GM18870 (cell line): ENCODE measurements around the gene NUDT4.
"Not testable (repeated sequence)": the region's sequence is repeated elsewhere in the genome, so short reads cannot be mapped to it uniquely, and the experiment has no call there.

ENCODE experiments used
- ATAC-seq: cut with Tn5 transposase; IDR thresholded peaks from one replicate; pipeline ENCODE4 v1.9.1; 2021; ENCODE audit warnings: moderate library complexity; ENCODE audit not compliant: unreplicated experiment

Gene NUDT4

GRCh38 chr12:93397412-93397811 is 19.7 kb downstream of the NUDT4 start:
- no peak for ATAC-seq

- ATAC-seq: not testable (repeated sequence)
These were observed 21.6 kb downstream of the NUDT4 start for GRCh38 chr12:93399183-93399863.

- no peak for ATAC-seq
These were observed 24.9 kb downstream of the NUDT4 start for GRCh38 chr12:93402333-93403311.

- ATAC-seq: no peak
These were observed 26.5 kb downstream of the NUDT4 start for GRCh38 chr12:93403988-93404803.

GRCh38 chr12:93404961-93405849 is 27.5 kb downstream of the NUDT4 start:
- no peak for ATAC-seq

- no peak for ATAC-seq
These were observed 29.6 kb downstream of the NUDT4 start for GRCh38 chr12:93407054-93407962.

GRCh38 chr12:93407963-93408283 is 30.2 kb downstream of the NUDT4 start:
- ATAC-seq: no peak

GRCh38 chr12:93408813-93409212 is 31.1 kb downstream of the NUDT4 start:
- ATAC-seq: no peak

- ATAC-seq: not testable (repeated sequence)
These were observed 31.8 kb downstream of the NUDT4 start for GRCh38 chr12:93409343-93410187.

- ATAC-seq: not testable (repeated sequence)
These were observed 33.3 kb downstream of the NUDT4 start for GRCh38 chr12:93411060-93411459.

GRCh38 chr12:93412396-93412795 is 34.7 kb downstream of the NUDT4 start:
- ATAC-seq: not testable (repeated sequence)

GRCh38 chr12:93413064-93413463 is 35.3 kb downstream of the NUDT4 start:
- no peak for ATAC-seq

GRCh38 chr12:93415723-93416464 is 38.2 kb downstream of the NUDT4 start:
- ATAC-seq: no peak

- no peak for ATAC-seq
These were observed 40.3 kb downstream of the NUDT4 start for GRCh38 chr12:93417967-93418480.

- ATAC-seq: peak; percentile 48
These were observed 41.8 kb downstream of the NUDT4 start for GRCh38 chr12:93419388-93420034.

- ATAC-seq: no peak
These were observed 44.3 kb downstream of the NUDT4 start for GRCh38 chr12:93422050-93422449.
